Endothelial cell of umbilical vein (primary cell): ENCODE measurements around the gene FSTL4.

ENCODE experiments used
- CTCF ChIP-seq, 2 donors: IDR thresholded peaks; 1 replicate in 1 of 2; 2 replicates in 1 of 2; pipeline ENCODE4 v1.5.1; 2011; ENCODE audit warnings: low read length in 2 of 2, mild to moderate bottlenecking in 2 of 2, moderate library complexity in 2 of 2, control low read depth in 1 of 2, inconsistent platforms in 1 of 2, low read depth in 1 of 2; ENCODE audit not compliant: insufficient read depth in 1 of 2; ENCODE audit errors: extremely low read depth in 1 of 2
- MAX ChIP-seq: IDR thresholded peaks from 2 replicates; pipeline ENCODE4 v1.6.1; 2011; ENCODE audit not compliant: insufficient read depth, insufficient read length
- MYC ChIP-seq: IDR thresholded peaks from one replicate; pipeline ENCODE4 v1.6.1; 2011; ENCODE audit warnings: mild to moderate bottlenecking, low read depth, low read length
- POLR2A ChIP-seq: IDR thresholded peaks from 2 replicates; pipeline ENCODE4 v1.6.1; 2012; ENCODE audit warnings: low read depth, mild to moderate bottlenecking, control low read depth, low read length
- POLR2AphosphoS5 ChIP-seq: IDR thresholded peaks from 2 replicates; pipeline ENCODE4 v1.6.1; 2012; ENCODE audit warnings: low read depth, mild to moderate bottlenecking, control low read depth, low read length, moderate library complexity; ENCODE audit not compliant: insufficient read depth

- TF ChIP-seq POLR2AphosphoS5 (no peak), POLR2A (no peak), CTCF (IDR thresholded peaks at IDR 0.05; ENCODE audit: extremely low read depth in 1 of 2, insufficient read depth in 1 of 2, low read depth in 1 of 2, low read length in 2 of 2) (no peak), MAX (no peak), MYC (no peak)
Measured at GRCh38 chr5:133269691-133270090, 342.6 kb downstream of the FSTL4 start.
